Vagina (tissue), 2 donors: Measurements from ENCODE around the gene PIEZO2. TPM values are rescaled to one million over a fixed set of nuclear protein-coding genes. Genes with fewer than 3 reads are reported as not detected.

ENCODE experiments used
- DNase-seq, 2 donors: peaks; one replicate each; pipeline ENCODE4 v3.0.0-alpha.2; 2017; ENCODE audit errors: extremely low spot score in 2 of 2
- H3K27ac ChIP-seq: fragments of 200-600 bp; sonication (generic); one replicate; pipeline ENCODE4 v1.5.1; 2019
- H3K27me3 ChIP-seq: fragments of 200-600 bp; sonication (generic); one replicate; pipeline ENCODE4 v1.5.1; 2019
- H3K36me3 ChIP-seq, 2 donors: fragments of 200-600 bp; sonication (generic); one replicate each; pipeline ENCODE4 v1.5.1; 2017 to 2019
- H3K4me1 ChIP-seq: fragments of 200-600 bp; sonication (generic); one replicate; pipeline ENCODE4 v1.5.1; 2019
- H3K4me3 ChIP-seq, 2 donors: fragments of 200-600 bp; sonication (generic); 1 replicate in 1 of 2; 2 replicates in 1 of 2; pipeline ENCODE4 v1.5.1; 2016 to 2019
- H3K9me3 ChIP-seq: fragments of 200-600 bp; sonication (generic); one replicate; pipeline ENCODE4 v1.5.1; 2019
- POLR2A ChIP-seq, 2 donors: fragments of 450-650 bp; IDR thresholded peaks; one replicate each; pipeline ENCODE4 v1.6.1; 2017; ENCODE audit warnings: antibody characterized with exemption in 2 of 2, mild to moderate bottlenecking in 2 of 2, moderate library complexity in 2 of 2
- POLR2AphosphoS5 ChIP-seq, 2 donors: sonication (generic); formaldehyde crosslinking; IDR thresholded peaks; one replicate each; pipeline ENCODE4 v1.9.0; 2017; ENCODE audit warnings: antibody characterized with exemption in 2 of 2, mild to moderate bottlenecking in 2 of 2, low read depth in 1 of 2; ENCODE audit not compliant: insufficient read depth in 1 of 2
- intact Hi-C: fragments of 100-400 bp; cut with DNase I; formaldehyde crosslinking; loops from one replicate; pipeline ENCODE4 v1.15.1; 2023
- total RNA-seq: library from RNA; depleted of rRNA; stranded (reverse); fragments of >200 nt; gene quantifications from one replicate; pipeline ENCODE4 v1.2.3, GENCODE V29; 2016
- TF ChIP-seq, protein P1 (sequence below), 3 experiments: fragments of 450-650 bp in 2 of 3; fragments of 200-600 bp in 1 of 3; sonication (generic) in 1 of 3; IDR thresholded peaks; one replicate each; pipeline ENCODE4 v1.5.1; 2017 to 2019; ENCODE audit warnings: antibody characterized with exemption in 3 of 3, mild to moderate bottlenecking in 2 of 3, moderate library complexity in 2 of 3

The PIEZO2 gene
- total RNA-seq, 1 donor from 2014 or later, result 5.9 TPM

- Histone ChIP-seq H3K4me1 (no peaks in the 10 kb centered on the region), H3K36me3 (no peaks in the 10 kb centered on the region), H3K27me3 (no peaks in the 10 kb centered on the region), H3K9me3 (no peaks in the 10 kb centered on the region), H3K27ac (no peak overlapping the region), H3K4me3 (no peak overlapping the region)
- DNase-seq, result no peak
- no peak for TF ChIP-seq POLR2A (IDR thresholded peaks at IDR 0.05)
- TF ChIP-seq, protein P1, sequence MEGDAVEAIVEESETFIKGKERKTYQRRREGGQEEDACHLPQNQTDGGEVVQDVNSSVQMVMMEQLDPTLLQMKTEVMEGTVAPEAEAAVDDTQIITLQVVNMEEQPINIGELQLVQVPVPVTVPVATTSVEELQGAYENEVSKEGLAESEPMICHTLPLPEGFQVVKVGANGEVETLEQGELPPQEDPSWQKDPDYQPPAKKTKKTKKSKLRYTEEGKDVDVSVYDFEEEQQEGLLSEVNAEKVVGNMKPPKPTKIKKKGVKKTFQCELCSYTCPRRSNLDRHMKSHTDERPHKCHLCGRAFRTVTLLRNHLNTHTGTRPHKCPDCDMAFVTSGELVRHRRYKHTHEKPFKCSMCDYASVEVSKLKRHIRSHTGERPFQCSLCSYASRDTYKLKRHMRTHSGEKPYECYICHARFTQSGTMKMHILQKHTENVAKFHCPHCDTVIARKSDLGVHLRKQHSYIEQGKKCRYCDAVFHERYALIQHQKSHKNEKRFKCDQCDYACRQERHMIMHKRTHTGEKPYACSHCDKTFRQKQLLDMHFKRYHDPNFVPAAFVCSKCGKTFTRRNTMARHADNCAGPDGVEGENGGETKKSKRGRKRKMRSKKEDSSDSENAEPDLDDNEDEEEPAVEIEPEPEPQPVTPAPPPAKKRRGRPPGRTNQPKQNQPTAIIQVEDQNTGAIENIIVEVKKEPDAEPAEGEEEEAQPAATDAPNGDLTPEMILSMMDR (IDR thresholded peaks at IDR 0.05), result no peak
- no peak for TF ChIP-seq POLR2AphosphoS5 (IDR thresholded peaks at IDR 0.05; ENCODE audit: insufficient read depth in 1 of 2, low read depth in 1 of 2)
- intact Hi-C loops, result no loop called here
Measured at GRCh38 chr18:11113937-11114336, 35.4 kb downstream of the PIEZO2 start.

- intact Hi-C loops, result no loop called here
- Histone ChIP-seq H3K9me3 (no peaks in the 10 kb centered on the region), H3K36me3 (no peaks in the 10 kb centered on the region), H3K27me3 (no peaks in the 10 kb centered on the region), H3K4me3 (no peak overlapping the region), H3K27ac (no peak overlapping the region), H3K4me1 (no peaks in the 10 kb centered on the region)
- no peak for TF ChIP-seq POLR2A (IDR thresholded peaks at IDR 0.05)
- TF ChIP-seq POLR2AphosphoS5 (IDR thresholded peaks at IDR 0.05; ENCODE audit: insufficient read depth in 1 of 2, low read depth in 1 of 2), result no peak
- TF ChIP-seq, protein P1 (IDR thresholded peaks at IDR 0.05), result no peak
- DNase-seq, result no peak
Measured at GRCh38 chr18:11113046-11113548, 36.3 kb downstream of the PIEZO2 start.

- no peaks in the 10 kb centered on the region for H3K4me1 ChIP-seq
- H3K27me3 ChIP-seq, result no peaks in the 10 kb centered on the region
- H3K4me3 ChIP-seq, result no peak overlapping the region
- DNase-seq, result no peak
- H3K36me3 ChIP-seq, result no peaks in the 10 kb centered on the region
- no peaks in the 10 kb centered on the region for H3K9me3 ChIP-seq
- intact Hi-C loops, result no loop called here
- TF ChIP-seq POLR2AphosphoS5 (IDR thresholded peaks at IDR 0.05; ENCODE audit: insufficient read depth in 1 of 2, low read depth in 1 of 2) (no peak), POLR2A (IDR thresholded peaks at IDR 0.05) (no peak)
- TF ChIP-seq, protein P1 (IDR thresholded peaks at IDR 0.05), result no peak
- no peak overlapping the region for H3K27ac ChIP-seq
Measured at GRCh38 chr18:11112286-11112685, 37.1 kb downstream of the PIEZO2 start.

DNA sequence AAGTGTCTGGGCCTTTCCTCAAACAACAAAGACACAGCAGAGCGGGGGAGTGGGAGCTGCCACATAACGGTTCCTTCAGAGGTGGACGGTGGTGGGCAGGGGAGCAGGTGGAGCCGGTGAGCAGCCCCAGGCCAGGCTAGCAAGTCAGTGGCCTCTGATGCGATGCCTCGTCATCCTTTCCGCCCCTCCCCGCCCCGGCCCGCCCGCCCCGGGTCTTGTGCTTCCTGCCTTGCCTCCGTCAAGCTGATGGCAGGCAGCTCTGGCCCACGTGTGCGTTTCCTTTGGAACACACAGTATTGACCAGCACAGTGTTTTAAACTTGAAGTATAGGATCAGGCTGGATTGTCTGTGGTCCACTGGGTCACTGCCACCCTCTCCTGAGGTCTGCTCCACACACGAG lies 38.9 kb downstream of the PIEZO2 start:
- Histone ChIP-seq H3K27me3 (no peaks in the 10 kb centered on the region), H3K4me3 (no peak overlapping the region), H3K36me3 (no peaks in the 10 kb centered on the region), H3K4me1 (no peaks in the 10 kb centered on the region), H3K27ac (no peak overlapping the region), H3K9me3 (no peaks in the 10 kb centered on the region)
- no peak for DNase-seq
- intact Hi-C loops, result no loop called here
- TF ChIP-seq, protein P1 (IDR thresholded peaks at IDR 0.05), result no peak
- TF ChIP-seq POLR2A (IDR thresholded peaks at IDR 0.05) (no peak), POLR2AphosphoS5 (IDR thresholded peaks at IDR 0.05; ENCODE audit: insufficient read depth in 1 of 2, low read depth in 1 of 2) (no peak)

DNA sequence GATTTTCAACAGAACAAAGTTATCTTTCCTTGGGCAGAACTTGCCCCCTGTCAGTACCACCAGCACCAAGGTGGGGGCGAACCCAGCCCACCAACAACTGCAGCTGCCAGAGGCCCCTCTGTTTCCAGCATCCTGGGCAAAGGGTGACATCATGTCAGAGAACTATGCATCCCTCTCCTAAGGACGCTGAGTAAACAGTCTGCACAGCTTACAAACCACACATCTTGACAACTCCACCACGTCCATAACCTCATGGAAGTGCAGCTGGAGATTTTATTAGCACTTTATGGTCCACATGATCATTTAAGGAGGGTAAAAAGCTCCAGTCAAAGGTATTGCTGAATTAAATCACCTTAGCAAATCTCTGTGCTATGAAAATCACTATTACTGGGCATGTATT lies 40.4 kb downstream of the PIEZO2 start:
- intact Hi-C loops, result no loop called here
- TF ChIP-seq, protein P1 (IDR thresholded peaks at IDR 0.05), result no peak
- no peak for TF ChIP-seq POLR2AphosphoS5 (IDR thresholded peaks at IDR 0.05; ENCODE audit: insufficient read depth in 1 of 2, low read depth in 1 of 2)
- no peak for TF ChIP-seq POLR2A (IDR thresholded peaks at IDR 0.05)
- Histone ChIP-seq H3K27ac (no peak overlapping the region), H3K27me3 (no peaks in the 10 kb centered on the region), H3K4me3 (no peak overlapping the region), H3K9me3 (no peaks in the 10 kb centered on the region), H3K36me3 (no peaks in the 10 kb centered on the region), H3K4me1 (no peaks in the 10 kb centered on the region)
- DNase-seq, result no peak
